ENCODE data around the gene GRK5.
"Not testable (repeated sequence)": the region's sequence is repeated elsewhere in the genome, so short reads cannot be mapped to it uniquely, and the experiment has no call there.

The GRK5 gene

GRCh38 chr10:119177708-119178371 is 29.5 kb upstream of the GRK5 start:
- intact Hi-C loops (cut with DNase I; ENCODE audit: low total_unique reads), result no loop called here
- Histone ChIP-seq H3K36me3 (peaks cover 9 to 27% (median 25%) of the 10 kb centered on the region in 3 donors), H3K4me3 (peak overlapping the region; percentile 58 to 89), H3K9me3 (no peaks in the 10 kb centered on the region), H3K27ac (peak overlapping the region; percentile 76 to 91), H3K27me3 (no peaks in the 10 kb centered on the region), H3K4me1 (peaks cover 0 to 27% (median 20%) of the 10 kb centered on the region in 4 donors)
- DNase-seq, result no peak
- TF ChIP-seq CTCF (IDR thresholded peaks at IDR 0.05), result no peak

- peaks cover 0 to 24% (median 20%) of the 10 kb centered on the region in 4 donors for H3K4me1 ChIP-seq
- TF ChIP-seq CTCF (IDR thresholded peaks at IDR 0.05), result peak in 1 of 2 experiments; percentile 26
- intact Hi-C loops (cut with DNase I; ENCODE audit: low total_unique reads), result no loop called here
- H3K27ac ChIP-seq, result peak within 1 kb of the TSS; percentile 76 to 91
- peaks cover 2 to 20% (median 18%) of the 10 kb centered on the region in 3 donors for H3K36me3 ChIP-seq
- no peaks in the 10 kb centered on the region for H3K27me3 ChIP-seq
- no peaks in the 10 kb centered on the region for H3K9me3 ChIP-seq
- peak within 1 kb of the TSS; percentile 58 to 89 for H3K4me3 ChIP-seq
- peak; percentile 96 for DNase-seq
Measured at GRCh38 chr10:119178372-119179119, 28.8 kb upstream of the GRK5 start, which contains the start of gene PRDX3. Gene PRDX3, minus strand, starts transcription at chr10:119178812. Its CDS starts 22 bp downstream, at chr10:119178790.

- H3K4me3 ChIP-seq; H3K9me3 ChIP-seq; H3K27me3 ChIP-seq; H3K27ac ChIP-seq; H3K36me3 ChIP-seq; DNase-seq; intact Hi-C loops (cut with DNase I; ENCODE audit: low total_unique reads): not testable (repeated sequence)
- peaks cover 0 to 24% (median 18%) of the 10 kb centered on the region in 4 donors for H3K4me1 ChIP-seq
Measured at GRCh38 chr10:119180850-119181400, 26.4 kb upstream of the GRK5 start.

- no peaks in the 10 kb centered on the region for H3K9me3 ChIP-seq
- H3K4me3 ChIP-seq, result no peak overlapping the region
- no peaks in the 10 kb centered on the region for H3K36me3 ChIP-seq
- H3K27ac ChIP-seq, result no peak overlapping the region
- no peak for TF ChIP-seq CTCF (IDR thresholded peaks at IDR 0.05)
- DNase-seq, result no peak
- H3K4me1 ChIP-seq, result peaks cover 0 to 4% (median 2%) of the 10 kb centered on the region in 4 donors
- intact Hi-C loops (cut with DNase I; ENCODE audit: low total_unique reads), result no loop called here
- H3K27me3 ChIP-seq, result no peaks in the 10 kb centered on the region
Measured at GRCh38 chr10:119183664-119184412, 23.5 kb upstream of the GRK5 start.

- DNase-seq, result no peak
- H3K4me1 ChIP-seq, result no peaks in the 10 kb centered on the region
- intact Hi-C loops (cut with DNase I; ENCODE audit: low total_unique reads), result loop anchor here (10.0 kb wide), 1 partner anchor 385 kb away; no protein-coding TSS in a partner anchor
- no peaks in the 10 kb centered on the region for H3K27me3 ChIP-seq
- TF ChIP-seq CTCF (IDR thresholded peaks at IDR 0.05), result no peak
- no peak overlapping the region for H3K4me3 ChIP-seq
- H3K36me3 ChIP-seq, result no peaks in the 10 kb centered on the region
- no peak overlapping the region for H3K27ac ChIP-seq
- H3K9me3 ChIP-seq, result no peaks in the 10 kb centered on the region
Measured at GRCh38 chr10:119189811-119190282, 17.5 kb upstream of the GRK5 start.

Measured in tibial artery (tissue), 4 donors.